NCI-H446 (cell line): ENCODE results near the gene CCDC196.
A peak's percentile ranks its signal among the peaks of the same experiment; 100 is the strongest.

Experiments used
- DNase-seq, 2 experiments: peaks; one replicate each; lab custom pipeline; 2025; lab: John Stamatoyannopoulos, UW

Gene CCDC196, protein sequence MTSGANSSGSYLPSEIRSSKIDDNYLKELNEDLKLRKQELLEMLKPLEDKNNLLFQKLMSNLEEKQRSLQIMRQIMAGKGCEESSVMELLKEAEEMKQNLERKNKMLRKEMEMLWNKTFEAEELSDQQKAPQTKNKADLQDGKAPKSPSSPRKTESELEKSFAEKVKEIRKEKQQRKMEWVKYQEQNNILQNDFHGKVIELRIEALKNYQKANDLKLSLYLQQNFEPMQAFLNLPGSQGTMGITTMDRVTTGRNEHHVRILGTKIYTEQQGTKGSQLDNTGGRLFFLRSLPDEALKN

DNA sequence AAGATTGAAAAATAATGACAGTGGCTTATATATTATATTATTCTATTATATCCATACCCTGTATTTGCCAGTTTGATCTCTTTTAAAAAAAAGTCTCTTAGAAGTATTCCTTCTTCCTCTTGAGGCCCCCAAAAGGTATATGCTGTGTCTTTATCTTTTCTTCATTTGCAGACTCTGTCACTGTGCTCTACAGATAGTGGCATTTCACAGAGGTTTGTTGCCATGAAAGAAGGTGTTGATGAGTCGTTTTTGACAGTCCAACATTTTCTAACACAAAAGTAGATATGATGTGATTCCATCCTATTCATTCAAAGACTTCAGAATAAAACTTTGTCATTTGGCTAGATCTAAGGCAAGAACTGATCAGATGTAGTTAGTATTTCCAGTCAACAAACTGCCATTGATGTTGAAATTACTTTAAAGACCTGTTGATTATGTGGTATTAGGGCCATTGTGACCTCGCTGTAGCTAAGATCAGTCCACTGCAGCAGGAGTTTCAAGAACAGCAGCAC, at the start of gene CCDC196:
Gene CCDC196, plus strand, starts transcription at position 462 of the 512 bp plus-strand sequence. CDS start 132 bp downstream, outside the sequence.
- no peak for DNase-seq

DNA sequence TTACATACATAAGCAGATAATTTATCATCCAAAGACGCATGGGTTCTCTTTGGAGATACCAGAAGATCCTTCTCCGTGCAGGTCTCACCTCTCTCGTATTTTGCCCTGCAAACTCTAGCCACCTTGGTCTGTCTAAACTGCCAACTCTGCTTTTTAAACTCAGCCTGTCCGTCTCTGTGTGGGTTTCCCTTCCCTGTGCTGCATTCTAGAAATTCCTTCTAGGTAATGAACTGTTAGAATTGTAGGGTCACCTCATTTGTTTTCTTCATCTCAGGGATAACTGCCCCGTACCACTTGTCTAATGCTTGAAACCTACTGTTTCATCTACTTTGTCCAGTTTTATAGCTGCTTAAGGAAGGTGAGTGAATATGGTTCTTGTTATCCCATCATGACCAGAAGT, 45.4 kb upstream of the CCDC196 start:
- no peak for DNase-seq

DNA sequence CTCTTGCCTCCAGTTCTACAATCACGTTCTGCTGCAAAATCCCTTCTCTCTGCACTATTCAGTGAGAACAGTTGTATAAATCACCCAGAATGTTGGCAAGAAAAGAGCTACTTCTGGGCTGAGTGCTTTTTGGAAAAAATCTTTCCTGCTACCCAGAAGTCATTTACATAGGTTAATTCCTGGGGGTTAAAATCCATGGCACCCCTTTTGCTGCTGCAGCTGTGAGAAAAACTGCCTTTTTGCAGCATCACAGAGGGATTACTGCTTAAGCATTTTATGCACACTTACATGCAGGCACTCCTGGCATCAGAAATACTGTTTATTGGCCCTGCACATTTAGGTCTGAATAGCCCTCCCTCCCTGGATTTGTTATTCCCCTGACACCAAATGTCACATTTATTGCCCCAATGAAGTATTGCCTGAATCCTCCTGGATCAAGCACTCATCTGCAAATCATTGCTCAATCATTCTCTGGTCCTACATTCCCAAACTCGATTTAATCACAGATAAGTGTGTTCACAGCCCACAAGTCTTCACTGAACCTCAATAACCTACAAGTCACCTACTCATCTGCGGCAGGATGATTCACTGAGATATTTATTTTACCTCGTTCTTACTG, 43.1 kb upstream of the CCDC196 start:
- no peak for DNase-seq

DNA sequence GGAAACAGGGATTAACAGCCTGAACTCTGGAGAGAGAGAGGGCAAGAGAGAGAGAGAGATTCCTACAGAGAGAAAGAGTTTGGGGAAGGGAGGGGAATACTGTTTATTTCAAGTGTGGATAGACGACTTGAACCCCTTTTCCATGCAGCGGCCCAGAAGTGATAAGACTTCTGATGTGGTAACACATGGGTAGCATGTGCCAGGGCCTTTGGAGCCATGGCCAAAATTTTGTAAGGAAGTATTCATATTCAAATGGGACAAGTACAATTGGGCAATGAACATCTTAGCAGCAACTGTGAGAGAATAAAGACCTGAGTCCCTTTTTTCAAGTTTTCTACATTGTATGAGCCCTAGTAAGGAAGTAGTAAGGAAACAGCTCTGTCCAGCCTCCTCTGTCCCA, 42.4 kb upstream of the CCDC196 start:
- no peak for DNase-seq

DNA sequence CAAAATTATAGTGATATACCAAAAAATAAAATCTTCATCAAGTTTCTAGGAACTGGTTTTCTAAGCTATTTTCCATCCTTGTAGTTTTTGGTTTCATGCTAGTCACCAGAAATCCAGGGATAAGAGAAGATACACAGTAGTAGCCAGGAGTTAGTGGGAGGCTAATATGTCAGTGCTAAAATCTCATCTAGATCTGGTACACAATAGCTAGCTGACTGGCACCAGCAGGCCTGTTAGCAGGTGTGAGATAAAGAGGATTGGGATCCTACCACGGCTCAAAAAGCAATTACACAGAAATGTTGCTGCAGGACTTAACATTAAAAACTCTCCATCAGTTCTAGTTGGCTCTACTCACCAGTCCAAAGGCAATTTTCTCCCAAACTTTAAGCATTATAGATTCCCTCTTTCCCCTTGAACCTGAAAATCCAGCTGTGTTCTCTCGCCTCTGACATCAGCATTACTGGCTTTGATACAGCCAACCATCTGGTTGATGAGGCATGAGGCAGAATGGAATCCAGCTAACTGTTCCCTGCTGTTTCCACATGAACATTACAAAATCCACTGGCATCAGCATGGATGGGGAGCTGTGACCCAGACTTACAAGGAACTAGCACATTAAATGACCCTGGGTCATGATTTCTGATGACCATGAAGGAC, 41.8 kb upstream of the CCDC196 start:
- no peak for DNase-seq

DNA sequence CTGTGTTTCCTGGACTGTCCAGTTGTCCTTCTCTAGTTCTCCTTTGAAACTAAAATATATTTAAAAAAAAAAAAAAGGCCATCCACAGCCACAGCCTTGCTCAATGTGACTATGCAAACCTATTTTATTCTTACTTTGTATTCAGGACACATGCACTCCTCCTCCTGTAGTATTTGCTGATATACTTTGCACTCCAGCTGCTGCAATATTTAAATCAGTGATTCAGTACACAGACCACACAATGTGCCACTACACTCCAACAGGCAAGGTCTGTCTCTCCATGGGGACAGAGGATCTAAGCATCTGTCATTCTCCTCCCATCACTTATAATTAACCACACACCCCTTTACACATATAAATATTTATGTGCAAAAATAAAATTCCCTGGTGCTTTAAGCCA, 40.2 kb upstream of the CCDC196 start:
- DNase-seq, result no peak

DNA sequence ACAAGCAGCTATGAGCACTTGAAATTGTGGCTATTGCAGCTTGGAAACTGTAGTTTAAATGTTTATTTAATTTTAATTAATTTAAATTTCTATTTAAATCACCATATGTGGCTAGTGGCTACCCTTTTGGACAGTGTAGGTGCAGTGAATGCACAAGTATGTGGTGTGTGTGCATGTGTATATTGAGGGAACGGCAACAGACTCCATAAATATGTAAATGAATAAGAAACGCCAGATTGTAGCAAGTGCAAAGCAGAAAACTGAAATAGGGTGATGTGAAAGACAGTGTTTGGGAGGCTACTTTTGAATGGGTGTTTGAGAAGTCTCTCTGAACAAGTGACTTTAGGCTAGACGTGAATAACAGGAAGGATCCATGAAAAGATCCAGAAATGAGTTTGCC, 32.7 kb upstream of the CCDC196 start:
- DNase-seq, result no peak

DNA sequence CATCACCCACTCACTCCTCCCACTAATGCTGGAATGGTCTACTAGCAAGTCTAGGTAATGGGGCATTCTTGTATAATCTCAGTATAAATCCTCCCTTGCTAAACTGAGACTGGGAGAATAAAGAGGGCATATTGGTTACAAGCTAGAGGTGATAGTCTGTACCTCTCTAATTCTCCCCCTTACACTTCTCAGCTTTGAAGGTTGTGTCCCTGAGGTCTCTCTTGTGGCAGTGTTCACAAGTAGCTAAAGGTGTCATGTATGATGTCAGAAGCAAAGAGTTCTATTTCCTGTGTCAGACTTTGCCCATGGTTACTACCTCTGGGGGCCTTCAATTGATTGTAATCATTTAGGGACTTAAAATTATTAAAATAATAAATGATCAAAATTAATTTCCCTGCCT, 26.6 kb upstream of the CCDC196 start:
- no peak for DNase-seq

DNA sequence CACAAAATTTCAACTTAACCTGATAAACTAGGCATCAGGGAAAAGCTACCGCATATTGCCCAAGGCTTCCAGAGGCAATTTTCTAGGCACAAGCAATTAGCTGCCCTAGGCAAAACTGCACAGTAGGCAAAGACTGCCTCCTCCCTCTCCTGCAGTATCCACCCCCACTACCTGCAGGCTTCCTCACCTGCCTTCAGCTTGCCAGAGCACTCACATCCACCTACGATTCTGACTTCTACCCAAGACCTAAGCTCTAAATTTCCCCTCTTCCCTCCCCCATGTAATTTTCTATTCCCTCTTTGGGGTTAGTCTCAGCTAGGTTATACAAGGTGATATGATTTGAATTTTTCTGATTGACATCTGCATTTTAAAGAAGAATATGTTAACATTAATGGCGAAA, 21.9 kb upstream of the CCDC196 start:
- DNase-seq, result no peak

DNA sequence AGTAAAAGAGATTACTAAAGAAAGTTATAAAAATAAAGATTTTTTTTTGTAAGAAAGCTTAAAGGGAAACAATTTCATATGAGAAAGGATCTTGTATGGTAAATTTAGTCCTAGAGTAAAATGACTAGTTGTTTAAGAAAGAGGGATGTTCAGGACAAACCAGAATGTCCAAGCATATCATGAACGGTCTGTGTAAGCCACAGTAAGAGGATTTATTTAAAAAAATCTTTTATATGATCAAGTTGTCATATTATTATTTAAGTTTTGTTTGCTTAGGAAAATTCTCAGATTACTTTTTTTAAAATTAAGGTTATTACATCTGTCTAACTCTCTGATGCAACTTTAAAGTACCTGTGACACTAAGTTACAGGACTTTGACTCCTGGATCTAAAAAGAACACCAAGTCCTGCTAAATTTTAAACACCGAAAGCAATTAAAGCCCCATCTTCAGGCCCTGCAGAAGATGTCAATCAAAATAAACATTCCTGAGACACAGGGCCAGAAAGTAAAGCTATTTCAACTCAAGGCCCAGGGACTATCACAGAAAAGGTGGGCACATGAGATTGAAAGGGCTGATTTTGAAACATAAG, 17.3 kb upstream of the CCDC196 start:
- DNase-seq, result no peak

DNA sequence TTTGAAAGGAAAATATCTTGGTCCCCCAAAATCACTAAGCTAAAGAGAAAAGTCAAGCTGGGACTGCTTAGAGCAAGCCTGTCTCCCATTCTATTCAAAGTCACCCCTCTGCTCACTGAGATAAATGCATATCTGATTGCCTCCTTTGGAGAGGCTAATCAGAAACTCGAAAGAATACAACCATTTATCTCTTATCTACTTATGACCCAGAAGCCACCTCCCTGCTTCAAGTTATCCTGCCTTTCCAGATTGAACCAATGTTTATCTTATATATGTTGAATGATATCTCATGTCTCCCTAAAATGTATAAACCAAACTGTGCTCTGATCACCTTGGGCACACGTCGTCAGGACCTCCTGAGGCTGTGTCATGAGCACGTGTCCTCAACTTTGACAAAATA, 14.6 kb upstream of the CCDC196 start:
- DNase-seq, result no peak

DNA sequence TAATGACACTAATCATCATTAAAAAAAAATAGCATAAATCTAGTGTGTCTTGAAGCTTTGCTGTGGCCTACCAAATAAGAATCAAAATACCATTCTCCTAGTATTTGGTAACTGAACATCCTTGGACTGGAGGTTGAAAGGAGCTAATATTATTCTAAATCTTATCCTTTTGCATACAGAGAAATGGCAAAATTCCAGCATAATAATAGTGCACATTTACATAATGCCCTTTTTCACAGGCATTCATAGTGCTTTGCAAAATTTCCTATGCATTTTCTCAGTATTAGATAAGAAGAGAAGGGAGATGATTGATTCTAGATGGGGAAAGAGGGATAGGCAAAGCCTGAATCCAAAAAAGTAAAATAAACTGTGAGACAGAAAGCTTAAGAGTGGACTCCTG, 13.9 kb upstream of the CCDC196 start:
- DNase-seq, result no peak

DNA sequence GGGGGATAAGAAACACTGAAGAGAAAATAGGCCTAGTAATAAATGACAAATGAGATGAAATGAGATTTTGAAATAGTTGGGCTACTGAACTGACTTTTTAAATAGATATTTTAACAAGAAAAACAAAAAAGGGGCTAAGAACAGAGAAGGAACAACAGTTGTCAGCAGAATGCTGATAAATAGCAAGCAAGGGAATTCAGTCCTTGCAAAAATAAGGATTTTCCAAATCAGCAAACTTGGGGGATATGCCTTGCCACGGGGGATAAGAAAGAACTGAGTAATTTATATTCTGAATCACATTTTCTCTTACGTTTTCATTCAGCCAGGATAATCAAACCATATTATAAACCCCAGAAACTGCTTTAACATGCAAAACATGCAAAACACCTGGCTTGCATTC, 12.9 kb upstream of the CCDC196 start:
- no peak for DNase-seq

DNA sequence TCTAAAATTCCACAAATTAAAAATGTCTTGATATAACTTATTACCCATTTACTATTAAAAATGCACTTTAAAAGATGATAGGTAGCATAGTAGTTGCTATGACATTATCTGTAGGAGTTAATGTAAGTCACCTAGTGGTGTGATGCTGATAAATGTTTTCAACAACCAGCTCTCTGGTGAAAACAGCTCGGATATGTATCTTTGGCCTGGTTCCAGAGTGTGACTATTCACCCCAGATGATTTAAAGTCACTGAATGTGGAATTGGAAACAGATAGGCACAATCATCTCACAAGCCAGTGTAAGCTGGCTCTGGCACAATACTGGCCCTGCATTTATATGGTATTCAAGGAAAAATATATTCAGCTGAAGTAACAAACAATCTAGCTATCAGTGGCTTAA, 9.2 kb upstream of the CCDC196 start:
- DNase-seq, result peak; percentile 9 to 77

DNA sequence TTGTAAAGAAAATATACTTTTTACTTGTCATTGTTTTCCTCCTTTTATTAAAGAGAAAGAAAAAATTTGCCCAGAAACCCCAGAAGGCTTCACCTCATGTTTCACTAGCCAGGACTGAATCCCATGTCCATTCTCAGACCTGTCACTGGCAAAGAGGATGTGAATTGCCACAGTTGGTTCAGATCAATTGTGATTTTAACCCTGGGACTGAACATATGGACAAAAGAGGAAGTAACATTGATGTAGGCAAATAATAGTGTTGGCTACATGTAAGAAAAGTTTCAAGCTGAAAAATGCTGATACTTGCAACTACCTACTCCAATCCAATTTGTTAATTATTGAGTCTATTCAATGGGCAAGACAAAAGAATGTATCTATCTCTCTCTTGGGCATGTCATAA, 8.6 kb upstream of the CCDC196 start:
- no peak for DNase-seq

DNA sequence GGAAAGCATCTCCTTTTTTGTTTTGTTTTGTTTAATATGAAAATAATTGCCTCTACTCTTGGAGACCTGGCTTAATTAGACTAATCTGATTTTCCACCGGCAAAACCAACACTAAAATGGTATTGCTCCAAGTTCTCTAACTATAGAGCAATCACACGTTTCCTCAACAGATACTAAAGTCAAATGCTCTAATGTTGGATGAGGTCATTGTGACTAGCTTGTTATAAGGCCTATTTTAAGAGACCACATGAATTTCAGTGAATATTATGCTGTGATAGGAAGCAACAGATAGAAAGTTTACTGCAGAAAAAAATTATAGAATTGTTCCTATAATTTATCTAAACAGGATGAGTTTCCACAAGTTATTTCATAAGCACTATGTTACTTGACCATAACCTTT, 3.3 kb upstream of the CCDC196 start:
- DNase-seq, result no peak

DNA sequence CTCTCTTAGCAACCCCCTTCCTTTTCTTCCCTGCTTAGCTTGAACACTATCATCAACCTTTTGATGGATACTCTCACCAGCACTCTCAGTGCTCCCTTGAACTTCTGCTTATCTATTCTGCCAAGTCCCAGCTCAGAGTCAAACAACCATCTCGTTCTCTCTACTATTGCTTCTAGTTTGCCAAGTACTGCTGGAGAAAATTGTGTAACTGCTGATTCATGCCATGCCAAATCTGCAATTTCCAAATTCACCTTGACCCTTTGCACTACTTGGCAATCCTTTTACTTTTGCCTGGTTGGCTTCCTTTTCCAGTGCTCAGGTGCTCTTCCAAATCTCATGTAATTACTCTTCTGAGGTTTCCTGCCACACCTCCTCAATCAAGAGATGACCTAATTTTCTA, 2.8 kb upstream of the CCDC196 start:
- no peak for DNase-seq

DNA sequence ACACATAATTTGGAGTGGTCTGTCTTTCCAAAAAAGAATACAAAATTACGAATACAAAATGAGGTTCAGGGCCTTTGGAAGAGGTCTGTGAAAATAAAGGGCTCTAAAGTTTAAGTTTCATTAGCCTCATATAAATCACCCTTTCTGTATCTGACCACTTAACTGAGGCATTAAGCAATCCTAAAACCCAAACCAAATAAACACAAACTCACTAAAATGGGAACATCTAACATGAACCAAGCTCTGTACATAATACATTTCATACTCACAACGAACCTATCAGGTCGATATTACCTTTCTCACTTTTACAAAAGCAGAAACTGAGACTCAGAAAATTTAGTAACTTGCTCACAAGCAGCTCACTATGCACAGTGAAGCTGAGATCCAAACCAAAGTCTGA, 1.1 kb upstream of the CCDC196 start:
- no peak for DNase-seq

DNA sequence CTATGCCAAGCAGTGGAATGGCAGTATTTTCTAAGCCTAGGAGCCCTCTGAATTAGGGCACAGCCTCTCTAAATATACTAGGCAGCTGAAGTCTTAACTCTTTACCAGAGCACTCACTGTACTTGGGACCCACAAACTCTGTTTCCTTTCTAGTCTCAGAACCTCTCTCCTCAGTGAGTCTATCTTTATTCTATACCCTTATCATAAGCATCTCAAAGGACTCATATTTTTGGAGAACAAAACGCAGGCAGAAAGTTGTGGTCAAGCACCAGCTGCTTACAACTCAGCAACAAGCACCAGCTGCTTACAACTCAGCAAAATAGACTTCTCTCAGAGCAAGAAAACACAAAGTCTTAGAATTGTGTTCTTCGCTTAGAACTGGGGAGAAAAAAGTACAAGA, 993 bp downstream of the CCDC196 start:
- DNase-seq, result no peak

DNA sequence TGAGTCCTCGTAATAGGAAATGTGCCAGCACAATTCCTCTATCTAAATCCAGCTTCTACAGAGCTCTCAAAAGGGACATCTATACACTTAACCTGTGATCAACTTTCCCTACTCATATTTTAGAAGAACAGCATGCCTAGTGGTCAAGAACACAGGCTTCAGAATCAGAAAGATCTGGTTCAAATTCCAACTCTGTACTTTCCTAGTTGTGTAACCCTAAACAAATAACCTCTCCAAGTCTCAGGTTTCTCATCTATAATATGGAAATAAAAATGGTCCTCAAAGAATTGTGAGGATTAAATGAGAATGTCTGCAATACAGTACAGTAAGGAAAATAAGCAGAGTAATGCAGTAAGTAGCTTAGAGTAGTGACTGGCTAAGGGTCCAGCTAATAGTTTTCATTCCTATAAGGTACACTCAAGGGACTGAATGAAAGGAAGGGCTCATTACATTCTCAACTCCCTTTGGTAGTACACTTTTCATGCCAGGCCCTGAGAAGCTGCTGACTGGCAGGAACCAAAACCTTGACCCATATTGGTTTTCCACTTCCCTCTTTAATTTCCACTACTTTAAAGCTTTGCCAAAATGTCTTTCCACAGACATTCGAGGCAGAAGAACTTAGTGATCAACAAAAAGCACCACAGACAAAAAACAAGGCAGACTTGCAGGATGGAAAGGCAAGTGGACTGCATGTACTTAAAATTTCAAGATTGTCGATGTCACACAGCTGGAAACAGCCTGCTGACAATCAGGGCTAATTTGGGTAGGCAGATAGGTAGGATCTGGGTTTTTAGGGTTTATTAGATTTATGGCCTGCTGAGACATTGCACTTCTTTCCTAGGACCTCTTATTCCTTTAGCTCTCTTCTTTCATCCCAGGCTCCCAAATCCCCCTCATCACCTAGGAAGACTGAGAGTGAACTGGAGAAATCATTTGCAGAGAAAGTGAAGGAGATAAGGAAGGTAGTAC, 4.3 kb downstream of the CCDC196 start:
- DNase-seq, result no peak

DNA sequence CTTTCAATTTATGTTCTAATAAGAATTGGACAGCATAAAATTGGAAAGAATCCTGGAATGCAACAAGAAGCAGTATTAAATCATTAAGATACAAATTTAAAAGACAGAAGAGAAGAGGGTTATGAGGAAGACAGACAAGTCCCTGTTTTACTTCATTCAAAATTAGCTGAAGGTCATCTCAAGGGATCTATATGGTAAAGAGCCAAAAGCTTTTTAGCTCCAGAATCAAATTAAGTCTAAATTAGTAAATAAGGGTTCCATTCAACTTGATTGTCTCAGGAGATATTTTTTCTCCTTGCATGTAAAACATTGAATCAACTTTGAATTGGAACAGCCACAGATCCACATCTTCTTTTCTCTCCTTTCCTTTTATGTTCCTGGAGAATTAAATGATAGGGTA, 7.6 kb downstream of the CCDC196 start:
- DNase-seq, result no peak
